Renal cortical epithelial cell (primary cell): ENCODE measurements around the gene RALGPS1. TPM values are rescaled to one million over a fixed set of nuclear protein-coding genes. Genes with fewer than 3 reads are reported as not detected.

Experiments used
- DNase-seq: peaks from one replicate; pipeline ENCODE4 v3.0.0-alpha.2; 2011; ENCODE audit warnings: low read depth
- total RNA-seq: library from RNA; depleted of rRNA; stranded (reverse); fragments of >200 nt; gene quantifications from 2 replicates; pipeline ENCODE4 v1.2.3, GENCODE V29; 2014

RALGPS1 gene
- total RNA-seq, 1 donor from 2014 or later: 5.4 TPM

- no peak for DNase-seq
These were observed 8.5 kb upstream of the RALGPS1 start for GRCh38 chr9:126906091-126906490.

DNA sequence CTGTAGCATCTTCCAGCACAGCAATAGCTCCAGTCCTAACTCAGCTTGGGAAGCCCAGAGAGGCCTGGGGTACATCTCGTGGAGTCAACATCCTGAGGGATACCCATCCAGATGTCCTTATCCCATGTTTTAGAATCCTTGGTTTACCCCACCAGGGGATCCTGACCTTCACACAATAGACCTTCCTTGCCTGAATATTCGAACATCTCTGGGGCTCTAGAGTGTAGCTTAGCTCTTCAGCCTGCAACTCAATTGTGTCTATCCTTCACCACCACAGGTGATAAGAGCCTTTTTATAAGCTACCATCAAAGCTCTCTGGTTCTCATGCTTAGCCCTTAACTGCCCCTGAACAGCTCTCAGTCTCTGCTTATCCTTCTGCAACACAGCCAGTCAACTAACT is 7.5 kb upstream of the RALGPS1 start:
- DNase-seq: no peak

DNA sequence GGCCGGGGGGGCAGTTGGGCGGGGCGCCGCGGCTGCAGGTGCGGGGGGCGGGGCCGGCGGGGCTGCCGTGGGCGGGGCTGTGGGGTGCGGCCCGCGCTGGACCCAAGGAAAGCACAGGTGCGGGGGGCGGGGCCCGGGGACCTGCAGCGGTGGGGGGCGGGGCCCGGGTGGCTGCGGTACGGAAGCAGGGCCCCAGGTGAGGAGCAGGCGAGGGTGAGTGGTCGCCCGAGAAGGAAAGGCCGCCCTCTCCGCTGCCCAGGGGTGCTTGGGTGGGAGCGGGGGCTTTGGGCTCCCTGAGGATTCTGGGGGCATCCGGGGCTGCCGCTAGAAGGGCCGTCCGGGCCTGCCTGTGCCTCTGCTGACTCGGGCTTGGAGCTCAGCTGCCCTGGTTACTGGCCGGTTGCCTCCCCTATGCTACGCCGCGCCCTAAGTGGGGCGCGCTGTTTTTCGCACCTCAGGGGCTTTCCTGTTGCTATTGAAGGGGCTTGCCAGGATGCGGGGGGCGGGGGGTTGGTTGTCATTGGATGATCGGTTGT is 767 bp downstream of the RALGPS1 start:
- DNase-seq: no peak

DNA sequence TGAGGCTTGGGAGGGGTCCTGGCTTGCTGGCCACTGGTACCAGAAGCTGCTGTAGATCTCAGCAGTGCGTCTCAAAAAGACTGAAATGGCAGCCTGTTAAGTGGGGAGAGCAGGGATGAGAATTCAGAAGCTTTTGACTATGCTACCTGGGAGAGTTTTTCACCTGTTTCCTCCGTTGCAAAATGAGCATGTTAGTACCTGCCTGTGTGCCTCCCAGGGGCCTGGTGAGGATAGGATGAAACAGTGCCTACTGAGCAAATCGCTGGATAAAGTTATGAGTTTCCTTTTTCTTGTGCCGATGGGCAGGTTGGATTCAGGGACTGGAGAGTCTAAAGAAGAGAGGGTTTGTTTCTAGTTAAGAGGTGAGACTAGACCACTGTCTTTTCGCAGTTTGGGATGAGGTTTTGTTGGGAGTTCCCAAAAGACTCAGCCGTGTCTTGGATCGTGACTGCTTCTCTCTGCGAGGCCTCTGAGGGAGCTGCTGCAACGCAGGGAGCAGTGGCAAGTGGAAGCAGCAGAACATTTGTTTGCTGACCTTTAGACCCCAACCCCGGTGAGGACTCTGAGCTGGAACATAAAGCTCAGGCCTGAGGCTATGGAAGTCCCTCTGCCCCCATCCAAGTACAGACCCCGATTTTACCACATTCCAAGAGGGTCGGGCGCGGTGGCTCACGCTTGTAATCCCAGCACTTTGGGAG is 1.4 kb downstream of the RALGPS1 start:
- DNase-seq: no peak

DNA sequence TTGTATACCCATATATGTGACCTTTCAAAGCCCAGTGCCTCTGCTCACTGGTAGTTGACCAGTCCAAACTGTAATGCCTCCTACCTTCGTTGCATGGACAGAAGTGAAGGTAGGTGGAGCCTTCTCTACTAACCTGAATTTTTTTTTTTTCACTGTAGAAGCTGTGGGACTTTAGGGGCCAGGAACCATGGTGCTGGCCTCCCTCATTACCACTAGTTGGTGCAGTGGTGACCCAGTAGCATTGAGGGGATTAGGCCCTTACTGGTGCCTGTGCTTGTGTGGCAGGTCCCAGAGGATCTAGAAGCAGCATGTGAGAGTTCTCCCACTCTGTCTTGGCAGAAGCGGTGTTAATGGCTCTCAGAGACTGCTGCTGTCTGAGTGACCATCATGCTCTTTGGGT is 2.3 kb downstream of the RALGPS1 start:
- DNase-seq: no peak

DNA sequence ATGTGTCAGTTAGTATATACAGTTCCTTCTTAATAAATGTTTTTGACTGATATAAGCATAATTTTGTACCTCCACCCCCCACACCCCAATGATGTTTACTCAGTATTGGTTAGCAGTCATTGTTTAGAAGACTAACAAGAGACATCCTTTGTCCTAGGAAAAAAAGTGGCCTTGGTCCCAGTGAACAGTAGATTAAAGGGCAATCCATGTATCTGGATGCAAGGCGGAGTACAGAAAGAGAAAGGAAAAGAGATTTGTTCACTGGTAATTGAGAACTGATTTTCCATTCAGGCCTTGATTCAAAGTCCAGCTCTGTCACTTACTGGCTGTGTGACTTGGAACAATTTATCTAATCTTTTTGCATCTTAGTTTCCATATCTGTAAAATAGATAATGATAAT is 4.6 kb downstream of the RALGPS1 start:
- no peak for DNase-seq

DNA sequence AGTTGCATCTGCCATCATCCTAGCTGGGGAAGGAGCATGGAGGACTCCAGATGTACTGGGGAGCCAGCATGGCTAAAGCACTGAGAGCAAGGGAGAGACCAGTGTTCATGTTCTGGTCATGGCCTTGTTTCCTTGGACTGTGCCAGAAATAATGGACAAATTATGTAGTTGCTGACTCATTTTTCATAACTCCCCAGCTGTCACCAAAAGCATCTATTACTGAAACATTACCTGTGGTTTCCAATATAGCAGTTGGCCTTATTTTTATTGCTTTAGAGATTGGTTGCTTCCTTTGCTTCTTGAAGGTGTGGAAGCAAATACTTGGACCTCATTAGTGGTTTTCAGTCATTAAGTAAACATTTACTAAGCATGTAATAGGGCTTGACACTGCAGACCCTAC is 11.3 kb downstream of the RALGPS1 start:
- no peak for DNase-seq

- no peak for DNase-seq
These were observed 11.8 kb downstream of the RALGPS1 start for GRCh38 chr9:126926364-126926763.

DNA sequence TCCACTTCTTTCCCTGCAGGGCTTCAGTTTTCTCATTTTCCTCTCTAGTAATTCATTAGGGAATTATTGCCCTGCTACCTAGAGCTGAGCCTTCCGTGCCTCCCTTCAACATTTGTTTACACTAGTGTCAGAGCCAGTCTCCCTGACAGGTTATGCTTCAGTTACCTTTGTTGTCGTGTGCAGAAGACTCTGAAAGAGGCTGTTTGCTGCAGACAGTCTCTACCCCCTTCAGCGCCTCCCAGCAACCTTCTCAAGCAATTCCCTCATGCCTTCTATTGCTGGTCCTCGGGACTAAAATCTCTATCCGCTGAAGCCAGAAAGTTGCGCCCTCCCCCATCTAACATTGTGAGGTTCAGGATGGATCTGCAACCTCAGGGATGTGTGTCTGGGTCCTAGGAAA is 12.8 kb downstream of the RALGPS1 start:
- peak; percentile 56 for DNase-seq

GRCh38 chr9:126932871-126933321 is 18.3 kb downstream of the RALGPS1 start:
- DNase-seq: no peak

DNA sequence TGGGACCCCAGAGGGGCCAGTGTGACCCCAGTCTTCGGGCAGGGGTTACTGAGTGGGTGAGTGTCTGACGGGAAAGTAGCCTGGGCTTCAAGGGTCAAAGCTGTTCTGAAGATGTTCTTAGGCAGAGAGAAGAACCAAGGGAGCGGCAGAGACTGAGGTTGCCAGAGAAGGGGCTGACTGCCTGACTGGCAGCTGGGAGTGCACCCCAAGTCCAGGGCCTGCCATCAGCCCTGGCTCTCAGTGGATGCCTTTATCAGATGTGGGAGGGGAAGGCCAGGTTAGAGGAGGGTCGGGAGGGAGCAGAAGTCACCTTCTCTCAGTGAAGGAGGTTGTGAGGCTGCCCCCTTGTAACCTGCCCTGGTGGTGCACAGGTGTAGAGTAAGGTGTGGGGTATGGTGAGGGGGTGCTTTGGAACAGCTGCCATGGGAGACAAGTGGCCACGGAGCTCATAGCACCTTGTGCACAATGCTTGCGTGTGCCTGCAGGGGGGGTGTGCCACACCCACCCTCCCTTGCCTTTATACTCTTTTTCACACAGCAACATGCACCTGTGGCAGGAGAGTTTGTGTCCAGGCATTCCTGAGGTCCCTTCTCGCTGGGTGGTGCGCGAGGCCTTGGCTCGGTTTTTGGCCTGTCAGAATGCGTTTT is 18.9 kb downstream of the RALGPS1 start:
- DNase-seq: no peak

GRCh38 chr9:126934441-126934840 is 19.9 kb downstream of the RALGPS1 start:
- DNase-seq: no peak

GRCh38 chr9:126935630-126936029 is 21.0 kb downstream of the RALGPS1 start:
- DNase-seq: no peak

DNA sequence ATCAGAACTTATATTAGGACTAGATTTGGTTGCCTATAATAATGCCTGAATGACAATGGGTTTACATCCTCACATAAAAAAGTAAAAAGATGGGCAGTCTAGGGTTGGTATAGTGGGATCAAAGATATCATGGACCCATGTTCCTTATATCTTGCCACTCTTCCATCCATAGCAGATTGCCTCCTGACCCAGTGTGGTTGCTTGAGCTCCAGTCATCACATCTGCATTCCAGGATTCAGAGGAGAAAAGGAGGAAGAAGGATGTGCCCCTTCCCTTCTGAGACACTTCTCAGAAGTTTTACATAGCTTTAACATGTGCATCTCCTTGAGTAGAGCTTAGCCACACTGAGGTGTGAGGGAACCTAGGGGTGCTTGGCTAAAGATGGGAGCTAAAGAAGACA is 22.9 kb downstream of the RALGPS1 start:
- DNase-seq: no peak

DNA sequence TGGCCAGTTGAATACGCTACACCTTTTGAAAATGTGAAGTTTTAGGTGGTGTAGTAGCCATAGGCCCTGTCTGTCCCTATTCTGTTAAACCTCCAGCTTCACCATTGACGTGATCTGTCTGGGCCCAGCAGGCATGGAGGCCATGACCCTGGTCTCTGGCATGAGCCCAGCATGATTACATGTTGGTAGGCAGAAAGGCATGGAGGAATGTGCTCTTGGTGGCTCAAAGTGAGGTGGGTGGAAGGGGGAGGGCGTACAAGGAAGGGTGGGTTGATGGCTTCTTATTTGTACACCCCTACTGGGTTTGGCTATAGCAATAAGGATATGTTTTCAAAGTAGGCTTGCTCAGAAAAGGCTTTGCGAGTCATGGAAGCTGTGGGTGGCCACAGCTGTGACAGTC is 23.7 kb downstream of the RALGPS1 start:
- DNase-seq: peak; percentile 28

- peak; percentile 76 for DNase-seq
These were observed 25.2 kb downstream of the RALGPS1 start for GRCh38 chr9:126939821-126940221.

DNA sequence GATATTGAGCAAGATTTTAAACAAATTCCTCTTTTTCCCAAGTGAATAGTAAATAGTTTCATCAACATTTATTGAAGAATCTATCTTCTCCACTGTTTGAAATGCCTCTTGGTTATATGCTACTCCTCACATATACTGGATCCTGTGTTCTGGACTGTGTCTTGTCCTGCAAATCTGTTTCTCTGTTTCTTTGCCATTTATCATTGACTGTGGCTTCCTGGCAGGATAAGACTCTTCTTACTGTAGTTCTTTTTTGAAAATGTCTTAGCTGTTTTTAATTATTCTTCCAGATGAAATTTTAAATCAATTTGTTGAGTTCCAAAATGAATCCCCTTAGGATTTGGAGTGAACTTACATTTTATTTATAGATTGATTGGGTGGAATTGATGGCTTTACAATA is 27.8 kb downstream of the RALGPS1 start:
- DNase-seq: no peak

DNA sequence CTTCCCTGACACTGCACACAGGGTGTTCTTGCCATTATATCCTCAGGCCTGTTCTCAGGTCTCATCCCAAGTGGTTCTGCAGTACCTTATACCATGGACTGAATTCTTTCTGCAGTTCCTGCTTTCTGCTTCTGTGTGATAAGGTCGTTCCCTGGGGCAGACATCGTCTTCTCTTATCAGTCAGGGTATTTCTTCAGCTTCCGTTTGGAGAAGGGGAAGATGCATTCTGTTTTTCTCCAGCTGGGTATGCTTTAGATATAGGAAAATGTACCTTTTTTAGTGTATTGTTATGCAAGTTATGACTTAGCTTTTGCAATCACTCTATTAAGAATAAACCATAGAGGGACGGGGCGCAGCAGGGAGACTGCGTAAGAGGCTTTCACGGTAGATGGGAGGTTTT is 31.1 kb downstream of the RALGPS1 start:
- DNase-seq: no peak

- DNase-seq: no peak
These were observed 32.9 kb downstream of the RALGPS1 start for GRCh38 chr9:126947529-126947928.

- DNase-seq: no peak
These were observed 37.8 kb downstream of the RALGPS1 start for GRCh38 chr9:126952205-126952977.

GRCh38 chr9:126953041-126953809 is 38.6 kb downstream of the RALGPS1 start:
- DNase-seq: no peak

DNA sequence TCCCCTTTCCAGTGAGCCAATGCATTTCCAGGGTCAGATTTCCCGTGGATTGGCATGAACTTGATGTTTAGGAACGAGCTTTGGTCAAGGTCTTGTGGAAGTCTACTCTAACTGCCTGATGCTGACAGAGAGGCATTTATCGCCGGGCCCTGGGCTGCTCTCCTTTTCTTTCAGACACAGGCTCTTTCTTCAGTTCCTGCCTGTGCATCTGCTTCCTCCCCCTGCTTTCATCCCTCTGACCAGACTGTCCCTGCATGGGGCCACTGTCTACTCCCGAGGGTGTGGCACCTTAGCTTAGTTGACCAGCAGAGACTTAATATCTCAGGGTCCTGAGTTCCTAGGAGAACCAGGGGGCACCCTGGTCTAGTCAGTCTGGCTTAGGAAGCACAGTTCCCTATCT is 41.2 kb downstream of the RALGPS1 start:
- DNase-seq: no peak
